Measurements from ENCODE around the gene IDH3G. TPM values are rescaled to one million over a fixed set of nuclear protein-coding genes. Genes with fewer than 3 reads are reported as not detected.

Gene IDH3G
- total RNA-seq, 1 donor from 2014 or later, result 351 TPM

DNA sequence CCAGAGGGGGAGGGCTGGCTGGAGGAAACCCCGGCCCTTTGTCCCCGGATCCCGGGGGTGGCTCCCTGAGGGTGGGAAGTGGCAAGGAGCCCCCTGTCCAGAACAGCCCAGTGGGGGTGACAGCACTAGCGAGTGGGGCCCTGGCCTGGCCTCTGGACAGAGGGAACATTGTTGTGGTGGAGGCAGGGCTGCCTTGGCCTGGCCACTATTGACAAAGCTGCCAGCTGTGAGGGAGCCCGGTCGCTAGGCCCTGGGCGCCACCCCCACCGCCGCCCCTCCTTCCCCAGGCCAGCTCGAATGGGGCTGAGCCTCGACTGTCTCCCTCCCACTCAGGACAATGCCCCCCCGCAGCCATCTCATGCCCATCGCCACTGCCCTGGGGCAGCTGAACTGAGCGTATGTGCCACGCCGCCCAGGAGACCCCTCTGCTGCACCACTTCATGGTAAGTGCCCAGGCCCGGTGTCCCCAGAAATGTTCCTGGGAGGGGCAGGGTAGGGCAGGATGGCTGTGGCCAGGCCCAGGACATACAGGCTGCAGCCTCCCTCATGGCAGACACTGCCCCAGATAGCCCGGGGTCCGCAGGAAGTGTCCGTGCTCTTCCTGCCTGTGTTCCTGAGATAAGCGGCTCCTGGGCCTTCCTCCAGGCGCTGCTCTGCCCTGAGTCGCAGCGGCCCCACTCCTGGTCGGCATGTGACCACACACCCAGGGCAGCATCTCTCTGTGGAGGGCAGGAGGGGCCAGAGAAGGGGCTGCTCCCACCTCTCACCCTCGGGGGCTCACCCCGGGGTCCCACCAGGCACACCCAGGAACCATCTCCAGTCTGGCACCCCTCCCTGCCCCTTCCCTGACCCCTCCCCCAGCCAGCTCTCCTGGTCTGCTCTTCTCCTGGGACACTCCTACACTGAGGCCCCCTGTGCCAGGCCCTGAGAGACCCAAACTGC lies 28.8 kb downstream of the IDH3G start:
- H3K36me3 ChIP-seq, result peaks cover under 1 to 3% of the 10 kb centered on the region in 2 donors
- peak overlapping the region; percentile 44 to 56 for H3K4me3 ChIP-seq
- H3K27ac ChIP-seq, result peak overlapping the region; percentile 58 to 59
- DNase-seq (ENCODE audit: low spot score in 2 of 2), result no peak
- TF ChIP-seq, protein P1, sequence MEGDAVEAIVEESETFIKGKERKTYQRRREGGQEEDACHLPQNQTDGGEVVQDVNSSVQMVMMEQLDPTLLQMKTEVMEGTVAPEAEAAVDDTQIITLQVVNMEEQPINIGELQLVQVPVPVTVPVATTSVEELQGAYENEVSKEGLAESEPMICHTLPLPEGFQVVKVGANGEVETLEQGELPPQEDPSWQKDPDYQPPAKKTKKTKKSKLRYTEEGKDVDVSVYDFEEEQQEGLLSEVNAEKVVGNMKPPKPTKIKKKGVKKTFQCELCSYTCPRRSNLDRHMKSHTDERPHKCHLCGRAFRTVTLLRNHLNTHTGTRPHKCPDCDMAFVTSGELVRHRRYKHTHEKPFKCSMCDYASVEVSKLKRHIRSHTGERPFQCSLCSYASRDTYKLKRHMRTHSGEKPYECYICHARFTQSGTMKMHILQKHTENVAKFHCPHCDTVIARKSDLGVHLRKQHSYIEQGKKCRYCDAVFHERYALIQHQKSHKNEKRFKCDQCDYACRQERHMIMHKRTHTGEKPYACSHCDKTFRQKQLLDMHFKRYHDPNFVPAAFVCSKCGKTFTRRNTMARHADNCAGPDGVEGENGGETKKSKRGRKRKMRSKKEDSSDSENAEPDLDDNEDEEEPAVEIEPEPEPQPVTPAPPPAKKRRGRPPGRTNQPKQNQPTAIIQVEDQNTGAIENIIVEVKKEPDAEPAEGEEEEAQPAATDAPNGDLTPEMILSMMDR (IDR thresholded peaks at IDR 0.05), result no peak
- intact Hi-C loops (cut with DNase I), result no loop called here
- no peaks in the 10 kb centered on the region for H3K9me3 ChIP-seq
- no peaks in the 10 kb centered on the region for H3K27me3 ChIP-seq
- peaks cover 0 to 8% of the 10 kb centered on the region in 2 donors for H3K4me1 ChIP-seq

DNA sequence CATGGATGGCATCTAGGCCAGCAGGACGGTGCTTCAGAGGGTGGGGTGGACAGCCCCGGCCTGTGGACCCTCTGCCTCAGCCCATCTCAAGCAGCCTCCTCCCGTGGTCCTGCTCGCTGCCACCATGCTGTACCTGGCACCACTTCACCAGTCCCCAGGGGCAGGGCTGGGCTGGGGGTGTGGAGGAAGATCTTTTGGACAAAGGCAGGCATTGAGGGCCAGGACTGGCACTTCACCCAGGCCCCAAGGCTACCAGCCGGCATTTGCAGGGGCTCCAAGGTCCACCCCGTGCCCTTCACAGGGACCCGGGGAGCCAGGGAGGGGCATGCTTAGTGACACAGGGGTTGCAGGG lies 29.4 kb downstream of the IDH3G start:
- TF ChIP-seq, protein P1 (IDR thresholded peaks at IDR 0.05), result no peak
- H3K9me3 ChIP-seq, result no peaks in the 10 kb centered on the region
- peak overlapping the region; percentile 31 to 56 for H3K4me3 ChIP-seq
- peak overlapping the region; percentile 58 to 59 for H3K27ac ChIP-seq
- H3K36me3 ChIP-seq, result no peaks in the 10 kb centered on the region
- peaks cover 0 to 8% of the 10 kb centered on the region in 2 donors for H3K4me1 ChIP-seq
- DNase-seq (ENCODE audit: low spot score in 2 of 2), result no peak
- H3K27me3 ChIP-seq, result no peaks in the 10 kb centered on the region
- intact Hi-C loops (cut with DNase I), result loop anchor here (1.0 kb wide), 1 partner anchor 189 kb away; no protein-coding TSS in a partner anchor

DNA sequence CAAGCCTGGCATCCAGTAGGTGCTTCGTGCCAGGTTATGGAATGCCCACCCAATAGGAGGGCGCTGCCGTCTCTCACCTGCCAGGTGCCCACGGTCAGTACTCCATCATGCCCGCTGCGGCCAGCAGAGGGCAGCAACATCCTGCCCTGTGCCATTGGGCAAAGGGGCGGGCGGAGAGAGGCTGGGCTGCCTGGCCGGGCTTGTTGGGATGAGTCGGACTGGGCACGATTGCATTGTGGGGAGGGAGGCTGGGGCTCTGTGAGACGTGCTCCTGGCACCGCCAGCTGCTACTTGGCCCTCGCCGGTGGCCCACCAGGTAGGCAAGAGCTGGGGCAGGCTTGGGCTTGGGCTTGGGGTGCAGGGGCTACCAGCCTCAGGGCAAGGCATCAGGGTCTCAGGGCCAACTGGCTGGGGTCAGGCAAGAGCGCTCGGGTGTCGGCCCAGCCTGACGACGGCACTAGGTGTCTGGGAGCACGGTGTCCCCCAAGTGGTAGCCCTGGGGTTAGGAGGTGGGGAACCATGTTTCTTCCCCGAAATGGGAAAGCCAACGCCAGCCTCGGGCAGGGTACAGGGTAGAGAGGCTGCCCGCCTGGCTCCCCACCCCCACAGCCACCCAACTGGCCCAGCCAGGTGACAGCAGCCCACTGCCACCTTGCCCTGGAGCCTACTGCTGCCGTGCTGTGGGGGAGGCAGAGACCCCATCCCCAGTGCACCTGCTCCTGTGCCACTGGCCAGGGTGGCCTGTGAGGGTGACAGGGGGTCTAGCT lies 30.0 kb downstream of the IDH3G start, which contains the start of gene PLXNB3:
Gene PLXNB3 (plus strand): TSS at position 261 of the 767 bp plus-strand sequence. CDS start 1,287 bp downstream, outside the sequence.
- no peaks in the 10 kb centered on the region for H3K9me3 ChIP-seq
- H3K4me3 ChIP-seq, result peak within 1 kb of the TSS; percentile 31 to 56
- peak; percentile 32 to 90 for DNase-seq (ENCODE audit: low spot score in 2 of 2)
- intact Hi-C loops (cut with DNase I), result loop anchor here (1.0 kb wide), 1 partner anchor 189 kb away; no protein-coding TSS in a partner anchor
- TF ChIP-seq, protein P1 (IDR thresholded peaks at IDR 0.05), result peak; percentile 81 to 87 (median 82)
- H3K36me3 ChIP-seq, result no peaks in the 10 kb centered on the region
- H3K27ac ChIP-seq, result peak within 1 kb of the TSS; percentile 58 to 59
- no peaks in the 10 kb centered on the region for H3K27me3 ChIP-seq
- peaks cover 0 to 8% of the 10 kb centered on the region in 2 donors for H3K4me1 ChIP-seq

DNA sequence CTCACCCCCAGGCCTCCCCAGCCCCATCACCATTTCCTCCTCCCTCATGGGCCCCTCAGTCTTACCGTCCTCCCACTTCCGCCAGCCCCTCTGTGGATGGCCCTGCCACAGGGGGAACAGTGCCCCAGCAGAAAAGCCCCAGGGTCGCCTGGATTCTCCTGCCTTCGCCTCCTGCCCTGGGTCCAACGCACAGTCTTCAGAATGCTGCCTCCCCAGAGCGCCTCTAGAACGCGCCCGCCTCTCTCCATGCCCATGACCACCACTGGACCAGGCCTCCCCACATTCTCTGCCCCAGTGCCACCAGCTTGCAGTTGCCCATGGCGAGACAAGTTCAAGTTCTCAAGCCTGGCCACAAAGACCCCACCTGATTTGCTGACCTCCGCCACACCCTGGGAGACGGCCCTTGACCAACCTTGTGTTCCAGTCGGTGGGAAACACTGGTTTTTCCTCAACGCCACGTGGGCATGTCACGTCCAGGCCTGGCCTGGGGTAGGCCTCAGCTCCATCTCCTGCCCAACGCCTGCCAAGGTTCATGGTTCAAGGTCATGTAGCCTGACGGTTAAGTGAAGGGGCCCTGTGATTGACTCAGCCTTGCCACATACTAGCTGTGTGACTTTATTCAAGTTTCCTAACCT lies 30.8 kb downstream of the IDH3G start:
- H3K9me3 ChIP-seq, result no peaks in the 10 kb centered on the region
- peaks cover 0 to 8% of the 10 kb centered on the region in 2 donors for H3K4me1 ChIP-seq
- no peaks in the 10 kb centered on the region for H3K36me3 ChIP-seq
- H3K27me3 ChIP-seq, result no peaks in the 10 kb centered on the region
- H3K27ac ChIP-seq, result no peak overlapping the region
- DNase-seq (ENCODE audit: low spot score in 2 of 2), result no peak
- intact Hi-C loops (cut with DNase I), result no loop called here
- no peak overlapping the region for H3K4me3 ChIP-seq
- TF ChIP-seq, protein P1 (IDR thresholded peaks at IDR 0.05), result no peak

DNA sequence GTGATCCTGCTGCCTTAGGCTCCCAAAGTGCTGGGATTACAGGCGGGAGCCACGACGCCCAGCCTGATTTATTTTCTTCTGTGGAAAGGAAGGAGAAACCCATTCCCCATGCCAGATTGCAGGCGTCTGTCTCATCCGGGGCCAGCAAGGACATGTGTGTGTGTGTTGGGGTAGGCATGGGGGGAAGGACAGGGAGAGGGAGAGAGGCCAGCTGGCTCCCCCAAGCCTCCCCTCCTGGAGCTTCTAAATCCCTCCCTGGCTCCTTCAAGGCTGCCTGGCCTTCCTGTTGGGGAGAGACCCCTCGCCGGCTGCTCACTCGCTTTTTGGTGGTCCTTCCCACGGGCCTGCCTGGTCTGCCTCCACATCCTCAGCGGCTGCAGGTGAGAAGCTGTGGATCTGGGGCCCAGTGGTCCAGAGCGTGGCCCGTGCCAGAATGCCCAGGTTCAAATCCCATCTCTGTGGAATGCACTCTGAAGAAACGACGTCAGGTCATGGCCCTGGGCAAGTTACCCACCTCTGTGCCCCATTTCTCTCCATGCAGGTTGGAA lies 31.5 kb downstream of the IDH3G start:
- intact Hi-C loops (cut with DNase I), result no loop called here
- no peak overlapping the region for H3K27ac ChIP-seq
- TF ChIP-seq, protein P1 (IDR thresholded peaks at IDR 0.05), result no peak
- no peak overlapping the region for H3K4me3 ChIP-seq
- H3K9me3 ChIP-seq, result no peaks in the 10 kb centered on the region
- H3K36me3 ChIP-seq, result no peaks in the 10 kb centered on the region
- no peak for DNase-seq (ENCODE audit: low spot score in 2 of 2)
- H3K4me1 ChIP-seq, result peaks cover 0 to 8% of the 10 kb centered on the region in 2 donors
- H3K27me3 ChIP-seq, result no peaks in the 10 kb centered on the region

Measured in ascending aorta (tissue), 2 donors.